ENCODE measurements around the gene TMEM243.

DNA sequence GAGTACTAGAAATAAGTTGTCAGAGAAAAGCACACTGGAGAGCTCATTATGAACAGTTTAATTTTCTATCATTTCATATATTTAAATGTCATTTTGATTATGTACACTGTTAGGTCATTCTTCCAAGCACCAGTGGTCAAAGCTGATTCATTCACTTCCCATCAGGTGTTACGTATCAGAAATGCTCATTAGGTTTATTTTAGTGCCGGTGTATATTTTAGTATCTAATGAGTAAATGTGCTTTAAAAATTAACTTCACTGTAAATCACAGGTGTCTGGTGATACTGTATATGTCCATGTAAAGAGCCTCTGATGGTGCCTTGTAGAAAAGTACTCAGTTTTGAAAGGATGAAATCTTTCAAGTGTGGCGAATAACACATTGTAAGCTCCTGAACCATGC lies 63.7 kb downstream of the TMEM243 start:
- TF ChIP-seq, protein P1, sequence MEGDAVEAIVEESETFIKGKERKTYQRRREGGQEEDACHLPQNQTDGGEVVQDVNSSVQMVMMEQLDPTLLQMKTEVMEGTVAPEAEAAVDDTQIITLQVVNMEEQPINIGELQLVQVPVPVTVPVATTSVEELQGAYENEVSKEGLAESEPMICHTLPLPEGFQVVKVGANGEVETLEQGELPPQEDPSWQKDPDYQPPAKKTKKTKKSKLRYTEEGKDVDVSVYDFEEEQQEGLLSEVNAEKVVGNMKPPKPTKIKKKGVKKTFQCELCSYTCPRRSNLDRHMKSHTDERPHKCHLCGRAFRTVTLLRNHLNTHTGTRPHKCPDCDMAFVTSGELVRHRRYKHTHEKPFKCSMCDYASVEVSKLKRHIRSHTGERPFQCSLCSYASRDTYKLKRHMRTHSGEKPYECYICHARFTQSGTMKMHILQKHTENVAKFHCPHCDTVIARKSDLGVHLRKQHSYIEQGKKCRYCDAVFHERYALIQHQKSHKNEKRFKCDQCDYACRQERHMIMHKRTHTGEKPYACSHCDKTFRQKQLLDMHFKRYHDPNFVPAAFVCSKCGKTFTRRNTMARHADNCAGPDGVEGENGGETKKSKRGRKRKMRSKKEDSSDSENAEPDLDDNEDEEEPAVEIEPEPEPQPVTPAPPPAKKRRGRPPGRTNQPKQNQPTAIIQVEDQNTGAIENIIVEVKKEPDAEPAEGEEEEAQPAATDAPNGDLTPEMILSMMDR (IDR thresholded peaks at IDR 0.05), result no peak
- TF ChIP-seq POLR2A (IDR thresholded peaks at IDR 0.05), result no peak
